BJ (cell line): ENCODE results near the gene TREH. TPM values are rescaled to one million over a fixed set of nuclear protein-coding genes. Genes with fewer than 3 reads are reported as not detected.

Source experiments
- CTCF ChIA-PET: fragments of 350-600 bp; formaldehyde crosslinking; extraction: SDS; loops from one replicate; lab custom pipeline; 2021; ENCODE audit warnings: antibody characterized with exemption, inconsistent platforms; lab: Yijun Ruan, JAX
- POLR2A ChIA-PET: fragments of 300-600 bp; sonication (Branson Sonifier 250); formaldehyde crosslinking; extraction: SDS; loops from one replicate; lab custom pipeline; 2021; ENCODE audit warnings: antibody characterized with exemption; lab: Charles Lee
- DNase-seq: peaks from one replicate; pipeline ENCODE4 v3.0.0-alpha.2; 2011; ENCODE audit warnings: low read depth
- H3K27me3 ChIP-seq: 2 replicates; pipeline ENCODE4 v1.6.0; 2011; ENCODE audit warnings: low read length; ENCODE audit not compliant: control insufficient read depth, insufficient read depth
- H3K36me3 ChIP-seq: 2 replicates; pipeline ENCODE4 v1.5.1; 2011; ENCODE audit warnings: low read length; ENCODE audit not compliant: control insufficient read depth, insufficient read depth
- H3K4me3 ChIP-seq: 2 replicates; pipeline ENCODE4 v1.5.1; 2011; ENCODE audit warnings: low read depth, mild to moderate bottlenecking, control low read depth, low read length
- CTCF ChIP-seq: IDR thresholded peaks from 2 replicates; pipeline ENCODE4 v1.5.1; 2011; ENCODE audit warnings: low read depth, mild to moderate bottlenecking, control low read depth, inconsistent platforms, low read length, moderate library complexity; ENCODE audit not compliant: insufficient read depth
- polyA plus RNA-seq: library from polyadenylated mRNA; depleted of rRNA; stranded (reverse); fragments of >200 nt; gene quantifications from 2 replicates; pipeline ENCODE4 v1.2.3, GENCODE V29; 2011

The TREH gene
- polyA plus RNA-seq, 1 experiment = not detected

GRCh38 chr11:118699506-118700220 lies 20.2 kb upstream of the TREH start:
- POLR2A ChIA-PET = no interaction called here
- Histone ChIP-seq H3K4me3 (no peak overlapping the region), H3K36me3 (no peaks in the 10 kb centered on the region), H3K27me3 (peaks cover 1% of the 10 kb centered on the region; the same call in 1 of the 2 replicates)
- TF ChIP-seq CTCF = no peak
- CTCF ChIA-PET = interaction anchor here (0.6 to 7.2 kb wide), 4 partner anchors 9 to 260 kb away, joined by 3 to 41 read pairs (median 4); no protein-coding TSS in a partner anchor
- DNase-seq = no peak

GRCh38 chr11:118697346-118697745 lies 17.9 kb upstream of the TREH start:
- no peak for TF ChIP-seq CTCF
- CTCF ChIA-PET = interaction anchor here (0.9 to 10.3 kb wide), 4 partner anchors 8 to 259 kb away, joined by 3 to 108 read pairs (median 8); partner anchors contain the start of genes DDX6 and UPK2
- DNase-seq = no peak
- H3K4me3 ChIP-seq = no peak overlapping the region
- no peaks in the 10 kb centered on the region for H3K27me3 ChIP-seq
- H3K36me3 ChIP-seq = no peaks in the 10 kb centered on the region
- POLR2A ChIA-PET = interaction anchor here (0.6 kb wide), 1 partner anchor 292 kb away, joined by 7 read pairs; no protein-coding TSS in a partner anchor

GRCh38 chr11:118696673-118697226 lies 17.3 kb upstream of the TREH start:
- no peak for DNase-seq
- no peaks in the 10 kb centered on the region for H3K27me3 ChIP-seq
- no peaks in the 10 kb centered on the region for H3K36me3 ChIP-seq
- CTCF ChIA-PET = interaction anchor here (0.9 to 10.3 kb wide), 4 partner anchors 9 to 260 kb away, joined by 3 to 108 read pairs (median 8); partner anchors contain the start of genes DDX6 and UPK2
- H3K4me3 ChIP-seq = no peak overlapping the region
- POLR2A ChIA-PET = no interaction called here
- TF ChIP-seq CTCF = no peak

GRCh38 chr11:118694771-118695170 lies 15.3 kb upstream of the TREH start:
- Histone ChIP-seq H3K4me3 (no peak overlapping the region), H3K27me3 (no peaks in the 10 kb centered on the region), H3K36me3 (no peaks in the 10 kb centered on the region)
- TF ChIP-seq CTCF = no peak
- no peak for DNase-seq
- POLR2A ChIA-PET = no interaction called here
- CTCF ChIA-PET = interaction anchor here (0.7 to 10.3 kb wide), 5 partner anchors 36 to 262 kb away, joined by 3 to 108 read pairs (median 3); partner anchors contain the start of gene UPK2

- Histone ChIP-seq H3K4me3 (no peak overlapping the region), H3K36me3 (no peaks in the 10 kb centered on the region), H3K27me3 (no peaks in the 10 kb centered on the region)
- DNase-seq = no peak
- TF ChIP-seq CTCF = no peak
- CTCF ChIA-PET = interaction anchor here (1.1 to 10.3 kb wide), 3 partner anchors 43 to 262 kb away, joined by 3 to 108 read pairs (median 13); partner anchors contain the start of gene UPK2
- POLR2A ChIA-PET = no interaction called here
These were observed 14.7 kb upstream of the TREH start for GRCh38 chr11:118694185-118694584.
